Hepatocyte (in vitro differentiated cells): ENCODE data around the gene CELSR1. TPM values are rescaled to one million over a fixed set of nuclear protein-coding genes. Genes with fewer than 3 reads are reported as not detected.

Source experiments
- DNase-seq: peaks from one replicate; pipeline ENCODE4 v3.0.0-alpha.2; 2016; ENCODE audit warnings: low spot score
- H2AFZ ChIP-seq: fragments of 200-600 bp; sonication (generic); 2 replicates; pipeline ENCODE4 v1.6.0; 2016; ENCODE audit warnings: antibody characterized with exemption, mild to moderate bottlenecking
- H3K27ac ChIP-seq: fragments of 200-600 bp; sonication (generic); 2 replicates; pipeline ENCODE4 v1.5.1; 2016; ENCODE audit warnings: mild to moderate bottlenecking
- H3K27me3 ChIP-seq: fragments of 200-600 bp; sonication (generic); 2 replicates; pipeline ENCODE4 v1.6.1; 2016
- H3K36me3 ChIP-seq: fragments of 200-600 bp; sonication (generic); replicated peaks from 2 replicates; pipeline ENCODE4 v1.5.1; 2016; ENCODE audit warnings: low read depth; ENCODE audit not compliant: insufficient read depth
- H3K4me1 ChIP-seq: fragments of 200-600 bp; sonication (generic); 2 replicates; pipeline ENCODE4 v1.5.1; 2016; ENCODE audit warnings: mild to moderate bottlenecking, moderate library complexity; ENCODE audit not compliant: insufficient read depth
- H3K4me2 ChIP-seq: fragments of 200-600 bp; sonication (generic); 2 replicates; pipeline ENCODE4 v1.6.0; 2016
- H3K4me3 ChIP-seq: fragments of 200-600 bp; sonication (generic); 2 replicates; pipeline ENCODE4 v1.5.1; 2016; ENCODE audit warnings: mild to moderate bottlenecking
- H3K79me2 ChIP-seq: fragments of 200-600 bp; sonication (generic); 2 replicates; pipeline ENCODE4 v1.6.0; 2017; ENCODE audit warnings: mild to moderate bottlenecking
- H3K9me2 ChIP-seq: fragments of 200-600 bp; sonication (generic); replicated peaks from 2 replicates; pipeline ENCODE4 v1.6.0; 2017; ENCODE audit warnings: mild to moderate bottlenecking; ENCODE audit not compliant: insufficient read depth
- H3K9me3 ChIP-seq: fragments of 200-600 bp; sonication (generic); 2 replicates; pipeline ENCODE4 v1.5.1; 2016; ENCODE audit warnings: low read depth, mild to moderate bottlenecking
- H4K20me1 ChIP-seq: fragments of 200-600 bp; sonication (generic); 2 replicates; pipeline ENCODE4 v1.6.0; 2016; ENCODE audit warnings: mild to moderate bottlenecking; ENCODE audit not compliant: insufficient read depth, poor library complexity, severe bottlenecking
- EZH2 ChIP-seq: fragments of 200-600 bp; sonication (generic); IDR thresholded peaks from 2 replicates; pipeline ENCODE4 v1.6.1; 2016; ENCODE audit warnings: antibody characterized with exemption, mild to moderate bottlenecking, borderline replicate concordance
- EZH2phosphoT487 ChIP-seq: fragments of 200-600 bp; sonication (generic); IDR thresholded peaks from one replicate; pipeline ENCODE4 v1.6.1; 2018; ENCODE audit warnings: antibody characterized with exemption, mild to moderate bottlenecking, low read depth, moderate library complexity; ENCODE audit not compliant: unreplicated experiment, severe bottlenecking
- WGBS: methylation state at CpG from one replicate; pipeline ENCODE4 v1.1.6; 2016; ENCODE audit warnings: low lambda C conversion rate; ENCODE audit errors: missing lambda C conversion rate; 5-methylcytosine and 5-hydroxymethylcytosine counted together
- polyA plus RNA-seq: library from polyadenylated mRNA; unstranded; fragments of >200 nt; fragmentation: Nextera tagmentation; extraction: Ambion mirVana; gene quantifications from 2 replicates; pipeline ENCODE4 v1.2.1, GENCODE V29; 2016
- total RNA-seq: library from RNA; depleted of rRNA; stranded (reverse); fragments of >200 nt; gene quantifications from 2 replicates; pipeline ENCODE4 v1.2.3, GENCODE V29; 2014
- TF ChIP-seq, protein P1 (sequence below): fragments of 200-600 bp; sonication (generic); IDR thresholded peaks from 2 replicates; pipeline ENCODE4 v1.5.1; 2016; ENCODE audit warnings: antibody characterized with exemption, mild to moderate bottlenecking; ENCODE audit not compliant: poor library complexity

Gene CELSR1
- total and polyA plus RNA-seq, 2 experiments from 2014 or later: 3.0 to 8.7 TPM

DNA sequence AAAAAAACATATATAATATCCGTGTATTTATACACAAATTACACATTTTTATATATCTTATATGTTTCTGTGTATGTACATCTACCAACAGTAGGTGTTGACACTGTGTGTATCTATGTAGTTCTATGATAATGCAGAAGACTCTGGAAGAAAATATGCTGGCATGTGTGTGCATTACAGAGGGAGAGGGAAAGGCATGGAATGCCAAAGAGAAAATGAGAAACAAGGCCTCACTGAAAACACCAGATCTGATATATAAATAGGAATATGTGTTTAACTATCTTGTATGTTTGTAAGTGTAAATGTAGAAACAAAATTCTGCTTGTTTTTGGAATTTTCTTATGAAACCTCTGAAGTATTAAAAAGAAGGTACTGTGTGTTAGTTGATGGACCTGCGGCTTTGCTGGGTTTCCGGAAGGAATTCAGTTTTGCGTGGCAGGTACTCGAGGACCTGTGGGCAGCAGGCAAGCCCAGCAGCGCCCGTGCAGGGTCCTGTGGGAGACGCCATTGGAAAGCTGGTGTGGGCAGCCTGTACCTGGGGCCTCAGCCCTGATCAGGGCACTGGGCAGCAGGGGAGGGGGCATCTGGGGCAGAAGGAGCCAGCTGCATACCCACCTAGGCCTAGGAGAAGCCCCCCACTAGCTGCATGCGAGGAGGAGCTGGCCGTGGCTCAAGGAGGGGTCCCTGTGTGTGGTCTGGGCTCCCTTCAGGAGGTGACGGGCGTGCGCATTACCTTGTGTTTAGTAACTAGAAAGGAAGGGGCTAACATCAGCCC is 209.5 kb downstream of the CELSR1 start:
- Histone ChIP-seq H3K36me3 (no peaks in the 10 kb centered on the region), H3K79me2 (no peaks in the 10 kb centered on the region), H2AFZ (no peak overlapping the region), H3K27ac (no peak overlapping the region), H3K9me2 (no peaks in the 10 kb centered on the region), H3K4me1 (no peaks in the 10 kb centered on the region), H3K4me2 (no peak overlapping the region), H3K27me3 (no peaks in the 10 kb centered on the region), H4K20me1 (no peaks in the 10 kb centered on the region), H3K9me3 (no peaks in the 10 kb centered on the region), H3K4me3 (no peak overlapping the region)
- 97% methylated on average over 13 of the region's 13 CpGs for WGBS
- TF ChIP-seq EZH2: no peak
- TF ChIP-seq, protein P1, sequence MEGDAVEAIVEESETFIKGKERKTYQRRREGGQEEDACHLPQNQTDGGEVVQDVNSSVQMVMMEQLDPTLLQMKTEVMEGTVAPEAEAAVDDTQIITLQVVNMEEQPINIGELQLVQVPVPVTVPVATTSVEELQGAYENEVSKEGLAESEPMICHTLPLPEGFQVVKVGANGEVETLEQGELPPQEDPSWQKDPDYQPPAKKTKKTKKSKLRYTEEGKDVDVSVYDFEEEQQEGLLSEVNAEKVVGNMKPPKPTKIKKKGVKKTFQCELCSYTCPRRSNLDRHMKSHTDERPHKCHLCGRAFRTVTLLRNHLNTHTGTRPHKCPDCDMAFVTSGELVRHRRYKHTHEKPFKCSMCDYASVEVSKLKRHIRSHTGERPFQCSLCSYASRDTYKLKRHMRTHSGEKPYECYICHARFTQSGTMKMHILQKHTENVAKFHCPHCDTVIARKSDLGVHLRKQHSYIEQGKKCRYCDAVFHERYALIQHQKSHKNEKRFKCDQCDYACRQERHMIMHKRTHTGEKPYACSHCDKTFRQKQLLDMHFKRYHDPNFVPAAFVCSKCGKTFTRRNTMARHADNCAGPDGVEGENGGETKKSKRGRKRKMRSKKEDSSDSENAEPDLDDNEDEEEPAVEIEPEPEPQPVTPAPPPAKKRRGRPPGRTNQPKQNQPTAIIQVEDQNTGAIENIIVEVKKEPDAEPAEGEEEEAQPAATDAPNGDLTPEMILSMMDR: no peak
- no peak for DNase-seq

DNA sequence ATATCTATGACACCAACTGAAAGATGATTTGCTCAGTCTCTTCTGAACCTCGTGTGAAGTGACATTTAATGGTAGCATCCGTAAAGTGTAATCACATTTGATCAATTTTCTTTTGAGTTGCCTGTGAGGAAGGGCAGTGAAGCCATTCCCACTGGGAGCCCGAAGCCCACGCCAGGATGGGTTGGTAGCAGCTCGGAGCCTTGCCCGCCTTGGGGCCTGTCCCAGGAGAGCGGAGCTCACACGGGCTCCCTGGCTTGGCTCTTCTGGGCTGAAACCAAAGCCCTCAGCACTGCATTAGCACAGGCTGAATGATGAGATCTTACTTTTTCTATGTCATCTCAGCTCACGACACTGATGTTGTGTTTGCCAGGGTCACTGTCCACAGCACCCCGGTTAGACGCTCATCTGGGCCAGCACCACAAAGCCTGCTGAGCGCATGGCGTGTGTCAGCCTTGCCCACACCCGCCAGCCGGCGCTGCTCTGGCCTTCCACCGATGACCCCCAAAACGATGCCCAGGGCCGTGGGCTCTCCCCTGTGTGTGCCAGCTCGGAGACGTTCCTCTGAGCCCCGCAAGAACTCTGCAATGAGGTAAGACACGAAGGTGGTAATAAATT is 211.2 kb downstream of the CELSR1 start:
- no peak overlapping the region for H2AFZ ChIP-seq
- H3K9me3 ChIP-seq: no peaks in the 10 kb centered on the region
- no peaks in the 10 kb centered on the region for H3K4me1 ChIP-seq
- no peaks in the 10 kb centered on the region for H3K36me3 ChIP-seq
- TF ChIP-seq, protein P1: no peak
- no peak for TF ChIP-seq EZH2
- TF ChIP-seq EZH2phosphoT487: no peak
- H3K27ac ChIP-seq: no peak overlapping the region
- no peaks in the 10 kb centered on the region for H3K9me2 ChIP-seq
- WGBS: 97% methylated on average over 23 of the region's 23 CpGs
- no peak for DNase-seq
- H3K4me3 ChIP-seq: no peak overlapping the region
- H3K4me2 ChIP-seq: no peak overlapping the region
- H3K79me2 ChIP-seq: no peaks in the 10 kb centered on the region
- H3K27me3 ChIP-seq: no peaks in the 10 kb centered on the region
- H4K20me1 ChIP-seq: no peaks in the 10 kb centered on the region

DNA sequence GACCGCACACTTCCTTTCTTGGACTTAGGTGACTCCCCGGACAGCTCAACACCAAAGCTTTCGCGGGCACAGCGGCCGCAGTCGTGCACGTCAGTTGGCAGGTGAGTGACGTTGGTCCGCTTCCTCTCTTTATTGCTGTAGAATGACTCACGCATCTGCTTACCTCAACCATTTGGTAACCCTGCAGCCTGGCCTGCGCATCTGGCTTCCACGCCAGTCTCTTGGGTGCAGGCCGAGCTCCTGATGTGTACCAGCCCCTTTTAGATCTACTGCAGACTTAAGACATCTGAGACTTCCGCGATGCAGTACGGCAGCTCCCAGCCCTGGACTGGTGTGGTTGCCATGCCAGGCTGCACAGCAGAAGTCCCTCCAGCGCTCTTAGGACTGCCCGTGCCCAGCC is 214.3 kb downstream of the CELSR1 start:
- Histone ChIP-seq H3K27ac (no peak overlapping the region), H2AFZ (no peak overlapping the region), H3K79me2 (no peaks in the 10 kb centered on the region), H3K4me3 (no peak overlapping the region), H3K9me2 (no peaks in the 10 kb centered on the region), H3K36me3 (no peaks in the 10 kb centered on the region), H3K4me2 (no peak overlapping the region), H3K4me1 (no peaks in the 10 kb centered on the region), H4K20me1 (no peaks in the 10 kb centered on the region), H3K27me3 (no peaks in the 10 kb centered on the region), H3K9me3 (no peaks in the 10 kb centered on the region)
- no peak for TF ChIP-seq EZH2
- TF ChIP-seq EZH2phosphoT487: no peak
- TF ChIP-seq, protein P1: no peak
- no peak for DNase-seq
- 99% methylated on average over 19 of the region's 19 CpGs for WGBS
